Measurements from ENCODE around the gene RHOT2. TPM values are rescaled to one million over a fixed set of nuclear protein-coding genes. Genes with fewer than 3 reads are reported as not detected.

The RHOT2 gene
- total RNA-seq, 1 experiment from 2014 or later: 163 TPM

DNA sequence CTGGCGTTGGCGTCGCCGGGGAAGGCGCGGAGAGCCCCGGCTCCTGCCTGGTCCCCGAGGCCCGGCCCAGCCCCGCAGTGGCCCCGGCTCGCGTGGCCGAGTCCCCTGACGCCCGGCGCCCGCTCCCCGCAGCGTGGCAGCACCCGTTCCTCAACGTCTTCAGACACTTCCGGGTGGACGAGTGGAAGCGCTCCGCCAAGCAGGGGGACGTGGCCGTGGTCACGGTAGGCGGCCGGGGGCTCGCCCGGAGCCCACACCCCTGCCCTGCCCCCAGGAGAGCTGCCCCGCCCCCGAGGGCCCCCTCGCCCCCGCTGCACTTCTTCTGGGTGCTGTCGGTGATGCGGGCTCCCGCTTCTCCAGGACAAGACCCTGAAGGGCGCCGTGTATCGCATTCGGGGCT is 18.3 kb upstream of the RHOT2 start:
- Mint-ChIP-seq H3K4me1 (ENCODE audit: low read depth, unreplicated experiment) (peaks cover 17% of the 10 kb centered on the region), H3K9me3 (ENCODE audit: low read depth, unreplicated experiment) (no peaks in the 10 kb centered on the region), H3K27me3 (ENCODE audit: unreplicated experiment) (no peaks in the 10 kb centered on the region), H3K4me3 (ENCODE audit: low read depth, unreplicated experiment) (peak overlapping the region; percentile 77), H3K27ac (ENCODE audit: unreplicated experiment) (peak overlapping the region; percentile 47), H3K36me3 (ENCODE audit: insufficient read depth, unreplicated experiment) (peaks cover 87% of the 10 kb centered on the region)
- BruUV-seq (replicated peaks): TSS peak; percentile 21
- DNase-seq: no peak
- CTCF ChIA-PET: interaction anchor here (0.5 to 0.9 kb wide), 3 partner anchors 12 to 78 kb away, joined by 3 read pairs; no protein-coding TSS in a partner anchor
- TF ChIP-seq, protein P1, sequence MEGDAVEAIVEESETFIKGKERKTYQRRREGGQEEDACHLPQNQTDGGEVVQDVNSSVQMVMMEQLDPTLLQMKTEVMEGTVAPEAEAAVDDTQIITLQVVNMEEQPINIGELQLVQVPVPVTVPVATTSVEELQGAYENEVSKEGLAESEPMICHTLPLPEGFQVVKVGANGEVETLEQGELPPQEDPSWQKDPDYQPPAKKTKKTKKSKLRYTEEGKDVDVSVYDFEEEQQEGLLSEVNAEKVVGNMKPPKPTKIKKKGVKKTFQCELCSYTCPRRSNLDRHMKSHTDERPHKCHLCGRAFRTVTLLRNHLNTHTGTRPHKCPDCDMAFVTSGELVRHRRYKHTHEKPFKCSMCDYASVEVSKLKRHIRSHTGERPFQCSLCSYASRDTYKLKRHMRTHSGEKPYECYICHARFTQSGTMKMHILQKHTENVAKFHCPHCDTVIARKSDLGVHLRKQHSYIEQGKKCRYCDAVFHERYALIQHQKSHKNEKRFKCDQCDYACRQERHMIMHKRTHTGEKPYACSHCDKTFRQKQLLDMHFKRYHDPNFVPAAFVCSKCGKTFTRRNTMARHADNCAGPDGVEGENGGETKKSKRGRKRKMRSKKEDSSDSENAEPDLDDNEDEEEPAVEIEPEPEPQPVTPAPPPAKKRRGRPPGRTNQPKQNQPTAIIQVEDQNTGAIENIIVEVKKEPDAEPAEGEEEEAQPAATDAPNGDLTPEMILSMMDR (IDR thresholded peaks at IDR 0.05; ENCODE audit: unreplicated experiment): no peak
- intact Hi-C loops (cut with micrococcal nuclease; ENCODE audit: unreplicated experiment): no loop called here

DNA sequence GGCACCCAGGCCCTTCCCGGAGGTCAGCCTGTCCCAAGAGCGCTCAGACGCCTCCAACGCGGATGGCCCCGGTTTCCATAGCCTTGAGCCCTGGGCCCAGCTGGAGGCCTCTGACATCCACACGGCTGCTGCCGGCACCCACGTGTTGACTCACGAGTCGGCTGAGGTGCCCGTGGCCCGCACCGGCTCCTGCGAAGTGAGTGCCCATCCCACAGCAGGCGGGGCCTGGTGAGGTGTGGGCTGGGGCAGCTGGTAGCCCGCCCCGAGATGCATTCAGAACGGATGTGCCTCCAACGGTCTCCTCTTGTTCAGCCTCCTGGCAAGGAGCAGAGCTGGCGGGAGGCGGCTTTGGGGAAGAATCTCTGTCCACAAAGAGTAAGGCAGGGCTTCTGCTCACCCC is 16.1 kb upstream of the RHOT2 start:
- H3K36me3 Mint-ChIP-seq (ENCODE audit: insufficient read depth, unreplicated experiment): peaks cover 72% of the 10 kb centered on the region
- H3K27ac Mint-ChIP-seq (ENCODE audit: unreplicated experiment): no peak overlapping the region
- intact Hi-C loops (cut with micrococcal nuclease; ENCODE audit: unreplicated experiment): no loop called here
- no peak overlapping the region for H3K4me3 Mint-ChIP-seq (ENCODE audit: low read depth, unreplicated experiment)
- no TSS peak for BruUV-seq (replicated peaks)
- CTCF ChIA-PET: no interaction called here
- no peaks in the 10 kb centered on the region for H3K4me1 Mint-ChIP-seq (ENCODE audit: low read depth, unreplicated experiment)
- TF ChIP-seq, protein P1 (IDR thresholded peaks at IDR 0.05; ENCODE audit: unreplicated experiment): no peak
- no peaks in the 10 kb centered on the region for H3K9me3 Mint-ChIP-seq (ENCODE audit: low read depth, unreplicated experiment)
- no peak for DNase-seq
- H3K27me3 Mint-ChIP-seq (ENCODE audit: unreplicated experiment): no peaks in the 10 kb centered on the region

DNA sequence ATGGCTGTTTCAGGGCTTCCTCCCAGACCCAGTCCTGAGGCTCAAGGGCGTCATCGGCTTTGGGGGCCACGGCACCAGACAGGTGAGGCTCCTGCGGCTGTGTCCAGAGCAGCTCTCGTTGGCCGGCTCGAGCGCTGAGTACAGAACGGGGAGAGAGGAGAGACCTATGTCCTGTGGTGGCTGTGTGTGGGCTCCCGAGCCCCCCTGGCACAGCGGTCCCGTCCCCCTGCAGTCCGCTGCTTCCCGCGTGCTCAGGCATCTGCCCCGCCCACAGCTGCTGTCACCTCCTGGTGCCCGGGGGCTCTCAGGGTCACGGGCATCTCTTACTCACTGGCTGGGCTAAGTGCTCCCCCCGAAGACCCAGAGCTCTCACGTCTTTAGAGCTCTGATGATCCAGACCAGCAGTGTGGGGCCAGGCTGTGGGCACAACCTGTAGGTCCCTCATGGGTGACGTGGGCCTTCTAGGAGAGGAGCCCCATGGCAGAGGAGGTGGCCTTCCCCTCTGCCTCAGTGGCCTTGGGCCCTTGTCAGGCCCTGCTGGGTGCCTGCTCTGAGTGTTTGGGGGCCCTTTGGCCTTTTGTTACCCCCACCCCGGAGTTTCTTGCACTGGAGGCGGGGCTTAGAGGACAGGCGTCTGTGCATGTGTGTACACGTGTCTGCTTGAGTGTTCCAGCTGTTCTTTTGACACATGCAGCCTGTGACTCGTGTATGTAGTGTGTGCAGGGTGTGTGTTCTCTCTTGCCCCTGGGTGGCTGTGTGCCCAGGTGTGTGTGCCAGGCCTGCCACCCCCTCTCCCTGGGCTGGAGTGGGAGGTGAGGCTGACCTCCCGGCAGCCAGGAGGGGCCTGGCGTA is 15.3 kb upstream of the RHOT2 start:
- Mint-ChIP-seq H3K4me3 (ENCODE audit: low read depth, unreplicated experiment) (no peak overlapping the region), H3K4me1 (ENCODE audit: low read depth, unreplicated experiment) (no peaks in the 10 kb centered on the region), H3K27ac (ENCODE audit: unreplicated experiment) (no peak overlapping the region), H3K9me3 (ENCODE audit: low read depth, unreplicated experiment) (no peaks in the 10 kb centered on the region), H3K36me3 (ENCODE audit: insufficient read depth, unreplicated experiment) (peaks cover 66% of the 10 kb centered on the region), H3K27me3 (ENCODE audit: unreplicated experiment) (no peaks in the 10 kb centered on the region)
- no TSS peak for BruUV-seq (replicated peaks)
- CTCF ChIA-PET: no interaction called here
- intact Hi-C loops (cut with micrococcal nuclease; ENCODE audit: unreplicated experiment): no loop called here
- TF ChIP-seq, protein P1 (IDR thresholded peaks at IDR 0.05; ENCODE audit: unreplicated experiment): no peak
- no peak for DNase-seq

DNA sequence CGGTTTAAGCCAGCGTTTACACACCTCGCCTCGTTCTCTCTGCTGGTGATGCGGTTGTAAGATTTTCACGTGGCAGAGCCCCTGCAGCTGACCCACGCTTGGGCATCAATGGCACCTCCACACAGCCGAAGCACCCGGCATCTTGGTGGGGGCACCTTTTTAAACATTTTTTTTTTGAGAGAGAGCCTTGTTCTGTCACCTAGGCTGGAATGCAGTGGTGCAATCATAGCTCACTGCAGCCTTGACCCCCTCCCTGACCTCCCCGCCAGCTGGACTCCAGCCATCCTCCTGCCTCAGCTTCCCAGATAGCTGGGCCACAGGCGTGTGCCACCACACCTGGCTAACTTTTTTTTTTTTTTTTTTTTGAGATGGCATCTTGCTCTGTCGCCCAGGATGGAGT is 13.9 kb upstream of the RHOT2 start:
- peaks cover 59% of the 10 kb centered on the region for H3K36me3 Mint-ChIP-seq (ENCODE audit: insufficient read depth, unreplicated experiment)
- no TSS peak for BruUV-seq (replicated peaks)
- no peaks in the 10 kb centered on the region for H3K27me3 Mint-ChIP-seq (ENCODE audit: unreplicated experiment)
- no peak overlapping the region for H3K4me3 Mint-ChIP-seq (ENCODE audit: low read depth, unreplicated experiment)
- intact Hi-C loops (cut with micrococcal nuclease; ENCODE audit: unreplicated experiment): no loop called here
- TF ChIP-seq, protein P1 (IDR thresholded peaks at IDR 0.05; ENCODE audit: unreplicated experiment): no peak
- H3K9me3 Mint-ChIP-seq (ENCODE audit: low read depth, unreplicated experiment): no peaks in the 10 kb centered on the region
- no peaks in the 10 kb centered on the region for H3K4me1 Mint-ChIP-seq (ENCODE audit: low read depth, unreplicated experiment)
- no peak for DNase-seq
- CTCF ChIA-PET: no interaction called here
- H3K27ac Mint-ChIP-seq (ENCODE audit: unreplicated experiment): no peak overlapping the region
